GM18517 (cell line): Measurements from ENCODE around the gene NADK.

Experiments used
- ATAC-seq: cut with Tn5 transposase; IDR thresholded peaks from one replicate; pipeline ENCODE4 v1.9.1; 2021; ENCODE audit warnings: mild to moderate bottlenecking, moderate library complexity; ENCODE audit not compliant: unreplicated experiment

Gene NADK, protein sequence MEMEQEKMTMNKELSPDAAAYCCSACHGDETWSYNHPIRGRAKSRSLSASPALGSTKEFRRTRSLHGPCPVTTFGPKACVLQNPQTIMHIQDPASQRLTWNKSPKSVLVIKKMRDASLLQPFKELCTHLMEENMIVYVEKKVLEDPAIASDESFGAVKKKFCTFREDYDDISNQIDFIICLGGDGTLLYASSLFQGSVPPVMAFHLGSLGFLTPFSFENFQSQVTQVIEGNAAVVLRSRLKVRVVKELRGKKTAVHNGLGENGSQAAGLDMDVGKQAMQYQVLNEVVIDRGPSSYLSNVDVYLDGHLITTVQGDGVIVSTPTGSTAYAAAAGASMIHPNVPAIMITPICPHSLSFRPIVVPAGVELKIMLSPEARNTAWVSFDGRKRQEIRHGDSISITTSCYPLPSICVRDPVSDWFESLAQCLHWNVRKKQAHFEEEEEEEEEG

GRCh38 chr1:1777950-1778662 is at the start of gene NADK:
NADK (minus strand) TSS chr1:1778470; CDS start chr1:1765406, 13,064 bp downstream.
- peak; percentile 10 for ATAC-seq

DNA sequence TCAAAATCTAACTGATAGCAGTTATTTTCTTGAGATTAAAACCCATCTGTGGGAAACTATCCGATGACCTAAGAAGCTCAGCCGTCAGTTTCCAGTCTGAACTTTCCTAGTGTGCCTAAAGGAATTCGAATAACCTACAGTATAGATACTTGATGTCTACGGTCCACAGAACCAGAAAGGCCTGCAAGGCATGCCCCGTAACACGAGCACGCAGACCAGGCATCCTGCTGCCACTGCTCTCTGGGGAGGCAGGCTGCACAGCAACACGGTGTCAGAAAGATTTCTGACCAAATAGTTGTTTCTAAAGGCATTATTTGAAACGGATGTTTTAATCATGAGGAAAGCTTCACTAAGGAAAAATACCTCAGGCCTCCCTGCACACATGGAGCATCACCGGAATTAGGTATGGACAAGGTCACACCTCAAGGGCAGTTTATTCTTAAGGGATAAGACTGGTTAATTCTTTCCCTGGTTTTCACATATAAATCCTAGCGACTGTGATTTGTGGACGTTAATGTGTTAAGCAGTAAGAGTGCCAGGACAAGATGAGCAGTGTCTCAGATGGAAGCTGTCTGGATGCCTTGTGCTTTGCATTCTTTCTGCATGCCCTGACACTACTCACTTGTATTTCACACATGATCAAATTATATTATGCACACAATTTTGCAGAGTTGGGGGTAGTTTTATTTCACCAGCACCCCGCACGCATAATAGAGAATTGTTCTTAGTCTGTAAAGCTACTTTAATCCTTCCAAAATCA is 49.0 kb upstream of the NADK start:
- ATAC-seq: no peak

- ATAC-seq: no peak
Measured at GRCh38 chr1:1826356-1827088, 48.3 kb upstream of the NADK start.

GRCh38 chr1:1825217-1825616 is 46.9 kb upstream of the NADK start:
- no peak for ATAC-seq

DNA sequence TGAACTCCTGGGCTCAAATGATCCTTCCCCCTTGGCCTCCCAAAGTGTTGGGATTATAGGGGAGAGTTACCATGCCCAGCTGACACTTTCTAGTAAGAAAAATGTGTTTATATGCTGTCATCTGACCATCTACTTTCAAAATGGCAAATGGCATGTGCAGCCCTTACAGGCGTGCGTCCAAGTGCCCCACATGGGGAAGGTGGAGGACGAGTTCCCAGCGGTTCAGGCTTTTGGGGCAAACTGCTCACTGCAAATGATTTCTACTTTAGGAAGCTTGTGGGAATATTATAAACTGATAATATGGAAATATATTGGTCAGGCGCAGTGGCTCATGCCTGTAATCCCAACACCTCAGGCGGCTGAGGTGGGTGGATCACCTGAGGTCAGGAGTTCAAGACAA is 41.5 kb upstream of the NADK start:
- ATAC-seq: no peak

DNA sequence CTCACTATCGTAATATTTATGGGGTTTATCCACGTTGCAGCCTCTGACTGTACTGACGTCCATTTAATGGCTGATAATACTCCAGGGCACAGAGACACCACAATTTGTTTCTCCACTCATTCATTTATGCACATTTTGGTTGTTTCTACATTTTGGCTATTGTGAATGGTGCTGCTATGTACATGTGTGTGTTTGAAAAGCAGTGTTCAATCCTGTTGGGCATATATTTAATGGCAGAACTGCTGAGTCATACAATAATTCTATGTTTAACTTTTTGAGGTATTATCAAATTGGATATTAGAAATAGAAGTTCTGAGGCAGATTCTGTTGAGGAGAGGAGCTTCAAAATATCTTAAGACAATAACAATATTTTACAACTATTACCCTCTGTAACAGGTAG is 39.0 kb upstream of the NADK start:
- no peak for ATAC-seq

- no peak for ATAC-seq
Measured at GRCh38 chr1:1815606-1816281, 37.5 kb upstream of the NADK start.

DNA sequence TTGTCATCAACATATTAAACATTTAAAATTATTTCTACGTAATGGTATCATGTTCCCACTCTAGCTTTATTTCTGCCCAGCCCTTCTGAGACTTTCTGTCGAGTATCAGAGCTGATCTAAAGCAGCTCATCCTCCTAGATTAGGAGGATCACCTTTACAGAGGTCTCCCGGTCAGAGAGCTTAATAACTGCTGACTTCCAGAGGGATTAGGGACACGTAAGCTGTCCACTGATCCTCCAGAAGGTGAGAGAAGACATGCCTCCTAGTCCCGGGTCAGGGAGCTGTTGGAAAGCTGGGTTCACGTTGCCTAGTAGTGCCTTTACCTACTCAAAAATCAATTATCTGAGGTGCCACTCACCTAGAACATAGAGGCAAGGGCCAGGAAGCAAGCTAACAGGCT is 31.2 kb upstream of the NADK start:
- ATAC-seq: no peak

DNA sequence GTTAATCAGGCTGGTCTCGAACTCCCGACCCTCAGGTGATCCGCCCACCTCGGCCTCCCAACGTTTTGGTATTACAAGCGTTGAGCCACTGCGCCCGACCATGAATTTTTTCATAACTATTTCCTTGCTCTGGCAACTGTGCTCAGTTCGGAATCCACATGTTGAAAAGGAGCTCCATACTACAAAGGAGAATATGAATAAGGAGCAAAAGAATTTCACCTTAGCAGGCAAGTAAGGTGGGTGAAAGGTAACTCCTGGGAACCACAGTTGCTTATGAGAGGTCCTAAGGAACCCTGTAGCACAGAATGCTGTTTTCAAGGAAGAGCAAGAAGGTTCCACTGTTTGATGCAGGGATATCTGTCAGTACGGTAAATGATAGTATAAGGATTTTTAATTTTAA is 29.9 kb upstream of the NADK start:
- no peak for ATAC-seq

DNA sequence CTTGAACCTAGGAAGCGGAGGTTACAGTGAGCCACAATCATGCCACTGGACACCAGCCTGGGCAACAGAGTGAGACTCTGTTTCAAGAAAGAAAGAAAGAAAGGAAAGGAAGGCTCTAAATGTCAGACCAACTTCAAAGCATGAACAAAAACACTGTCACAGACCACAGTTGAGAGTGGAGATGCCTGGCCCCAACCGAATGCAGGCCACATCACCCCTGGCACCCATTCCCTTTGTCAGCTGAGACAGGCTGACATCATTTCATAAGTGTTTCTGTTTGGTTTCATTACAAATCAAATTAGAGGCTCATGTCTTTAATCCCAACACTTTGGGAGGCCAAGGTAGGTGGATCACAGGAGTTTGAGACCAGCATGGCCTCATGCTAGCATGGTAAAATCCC is 28.6 kb upstream of the NADK start:
- ATAC-seq: no peak

GRCh38 chr1:1804301-1804700 is 26.0 kb upstream of the NADK start:
- ATAC-seq: no peak

- ATAC-seq: no peak
Measured at GRCh38 chr1:1802871-1803270, 24.6 kb upstream of the NADK start.

DNA sequence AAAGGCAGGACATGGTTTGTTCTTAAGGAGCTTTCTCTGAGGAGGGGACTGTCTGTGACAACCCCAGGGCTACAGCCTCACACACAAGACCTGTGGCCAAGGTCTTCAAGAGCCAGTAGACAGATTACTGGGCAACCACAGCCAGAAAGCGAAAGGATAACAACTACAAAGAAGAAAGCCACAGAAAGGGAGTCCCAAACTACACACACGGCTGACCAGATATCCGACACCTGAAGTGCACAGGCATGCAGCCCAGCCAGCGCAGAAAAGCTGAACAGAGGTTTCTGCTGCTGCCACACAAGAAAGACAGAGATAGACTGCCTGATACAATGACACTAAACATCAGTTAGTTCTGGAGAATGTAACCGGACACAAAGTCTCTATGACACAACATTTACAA is 21.4 kb upstream of the NADK start:
- peak; percentile 70 for ATAC-seq

DNA sequence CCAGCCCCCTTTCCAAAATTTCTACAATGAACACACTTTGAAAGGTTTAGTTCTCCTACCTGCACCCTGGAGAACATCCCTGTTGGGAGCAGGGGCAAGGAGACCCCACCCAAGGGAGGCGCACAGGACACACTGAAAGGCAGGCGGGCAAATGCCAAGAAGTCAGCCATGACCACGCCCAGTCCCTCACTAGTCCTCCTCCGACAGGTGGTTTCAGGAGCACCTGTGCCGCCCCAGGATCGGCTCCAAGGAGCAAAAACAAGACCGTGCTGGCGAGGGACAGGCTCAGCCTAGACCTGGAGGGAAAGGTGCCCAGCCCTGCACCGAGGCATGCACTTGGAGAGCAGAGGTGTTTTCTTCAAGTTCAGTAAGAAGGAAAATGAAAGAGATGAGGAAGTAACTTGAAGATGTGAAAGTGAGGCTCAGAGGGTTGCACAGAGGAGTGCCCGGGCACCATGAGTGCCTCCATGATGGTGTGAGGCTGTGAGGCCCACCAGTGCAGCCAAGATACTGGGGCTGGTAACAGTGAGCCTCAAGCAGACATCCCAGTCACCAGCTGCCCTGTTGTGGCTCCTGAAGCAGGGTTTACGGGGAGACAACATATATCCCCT is 19.6 kb upstream of the NADK start:
- no peak for ATAC-seq

DNA sequence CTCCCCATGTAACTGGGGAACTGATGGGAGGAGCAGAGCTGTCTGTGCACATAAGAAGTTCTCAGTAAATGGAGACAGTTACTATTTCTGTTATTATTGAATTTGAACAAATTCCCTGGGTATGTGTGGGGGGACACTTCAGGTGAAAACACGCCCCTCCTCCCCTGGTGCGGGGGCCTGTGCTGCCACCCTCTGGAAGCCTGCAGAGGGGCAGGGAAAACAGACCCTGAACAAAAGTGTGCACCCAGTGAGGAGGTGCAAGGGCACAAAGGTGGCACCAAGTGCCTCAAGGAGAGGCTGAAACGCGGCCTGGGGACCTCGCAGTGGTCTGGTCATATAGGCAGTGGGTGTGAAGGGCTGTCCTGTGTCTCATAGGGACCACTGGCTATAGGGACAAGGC is 18.2 kb upstream of the NADK start:
- no peak for ATAC-seq

DNA sequence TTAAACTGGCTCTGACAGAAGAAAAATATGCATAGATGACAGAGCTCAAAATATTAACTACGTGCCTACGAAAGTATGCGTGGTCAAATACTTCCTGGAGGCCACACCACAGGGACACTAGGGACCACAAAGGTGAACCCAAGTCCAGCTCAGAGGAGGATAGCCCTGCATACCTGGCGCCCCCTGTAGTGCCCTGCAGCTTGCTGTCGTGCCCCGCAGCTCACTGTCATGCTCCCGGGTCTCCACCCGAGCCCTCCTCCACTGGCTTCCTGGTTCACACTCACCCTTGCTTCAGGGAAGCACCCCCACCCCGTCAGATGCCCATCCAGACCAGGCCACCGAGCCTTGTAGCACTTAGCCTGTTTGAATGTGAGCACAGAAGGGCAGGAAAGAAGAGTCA is 16.7 kb upstream of the NADK start:
- ATAC-seq: no peak

DNA sequence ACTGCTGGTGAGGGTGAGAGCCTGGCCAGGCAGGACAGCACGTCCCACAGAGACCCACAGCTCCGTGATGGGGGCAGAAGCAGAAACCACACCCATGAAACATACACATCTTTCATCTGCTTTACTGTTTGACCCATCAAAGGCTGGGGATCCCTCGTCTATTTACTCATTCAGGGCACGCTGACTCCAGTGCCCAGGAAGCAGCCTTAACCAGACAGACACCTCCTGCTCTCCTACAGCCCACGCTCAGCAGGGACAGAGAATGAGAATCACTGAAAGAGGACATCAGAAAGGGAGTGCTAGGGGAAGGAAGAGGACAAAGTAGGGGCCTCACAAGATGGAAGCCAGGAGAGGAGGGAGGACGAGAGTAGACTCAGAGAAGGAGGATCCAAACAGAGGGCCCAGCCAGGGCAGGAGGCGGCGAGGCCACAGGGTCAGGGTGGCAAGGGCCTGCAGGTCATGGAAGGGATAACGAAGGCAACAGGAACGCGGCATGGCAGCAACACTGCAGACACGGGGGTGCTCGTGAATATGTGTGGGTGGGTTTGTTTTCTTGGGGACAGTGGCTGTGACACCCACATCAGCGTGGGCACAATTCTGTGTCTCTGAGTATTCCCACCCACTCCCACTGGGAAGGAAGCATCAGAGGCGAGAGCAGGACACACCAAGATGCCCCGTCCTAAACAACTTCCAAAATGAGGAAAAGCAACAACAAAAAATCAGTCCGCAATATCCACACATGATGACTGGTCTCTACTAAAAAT is 15.4 kb upstream of the NADK start:
- no peak for ATAC-seq

DNA sequence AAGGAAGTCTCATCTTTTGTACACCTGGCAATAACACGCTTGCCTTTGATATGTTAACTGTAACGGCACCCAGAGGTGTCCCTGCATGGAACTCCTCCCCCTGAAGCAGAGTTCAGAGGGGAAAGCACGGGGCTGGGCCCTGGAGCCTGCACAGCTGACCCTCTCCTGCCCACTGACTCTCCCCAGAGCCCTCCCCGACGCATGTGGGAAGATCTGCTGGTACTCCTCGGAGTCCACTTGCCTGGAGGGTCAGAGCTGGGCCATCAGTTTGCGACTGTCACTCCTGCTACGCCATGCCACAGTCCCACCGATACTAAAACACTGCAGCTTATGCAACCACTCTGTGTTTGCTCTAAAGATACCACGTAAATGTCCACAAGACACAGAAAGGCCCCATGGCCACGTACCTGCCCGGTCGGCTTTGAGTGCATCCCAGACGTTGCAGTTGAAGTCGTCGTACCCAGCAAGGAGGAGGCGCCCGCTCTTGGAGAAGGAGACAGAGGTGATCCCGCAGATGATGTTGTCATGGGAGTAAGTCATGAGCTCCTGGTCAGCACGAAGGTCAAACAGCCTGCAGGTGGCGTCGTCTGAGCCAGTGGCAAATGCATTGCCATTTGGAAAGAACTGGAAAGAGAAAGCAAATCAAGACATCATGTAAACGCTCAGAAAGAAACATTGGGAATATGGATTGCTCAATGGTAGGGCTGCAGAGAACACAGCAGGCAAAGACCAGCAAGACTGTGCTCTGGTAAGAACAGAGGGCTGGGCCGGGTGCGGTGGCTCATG is 10.6 kb upstream of the NADK start:
- ATAC-seq: no peak
